GM23338 (cell line): ENCODE data around the gene EIF3A. TPM values are rescaled to one million over a fixed set of nuclear protein-coding genes. Genes with fewer than 3 reads are reported as not detected.

Experiments
- ATAC-seq: fragments of 200-7000 bp; cut with Tn5 transposase; 3 replicates; pipeline ENCODE4 v1.9.1; 2020
- DNase-seq: peaks from one replicate; pipeline ENCODE4 v3.0.0-alpha.2; 2015; ENCODE audit warnings: low spot score
- H2AFZ ChIP-seq: fragments of 200-600 bp; sonication (generic); 2 replicates; pipeline ENCODE4 v1.8.0; 2016; ENCODE audit warnings: antibody characterized with exemption, mild to moderate bottlenecking, moderate library complexity
- H3F3A ChIP-seq: fragments of 200-600 bp; sonication (generic); replicated peaks from 2 replicates; pipeline ENCODE4 v1.8.0; 2017; ENCODE audit warnings: antibody characterized with exemption, mixed run types, low read depth
- H3K27ac ChIP-seq: fragments of 200-600 bp; sonication (generic); 2 replicates; pipeline ENCODE4 v1.6.1; 2016; ENCODE audit warnings: low read depth
- H3K27me3 ChIP-seq: fragments of 200-600 bp; sonication (generic); 2 replicates; pipeline ENCODE4 v1.8.0; 2016; ENCODE audit warnings: mild to moderate bottlenecking, mixed run types, moderate library complexity; ENCODE audit not compliant: insufficient read depth
- H3K36me3 ChIP-seq: fragments of 200-600 bp; sonication (generic); 2 replicates; pipeline ENCODE4 v1.8.0; 2016; ENCODE audit warnings: mild to moderate bottlenecking; ENCODE audit not compliant: insufficient read depth
- H3K4me1 ChIP-seq: fragments of 200-600 bp; sonication (generic); 2 replicates; pipeline ENCODE4 v1.8.0; 2016; ENCODE audit warnings: mild to moderate bottlenecking, moderate library complexity; ENCODE audit not compliant: insufficient read depth
- H3K4me2 ChIP-seq: fragments of 200-600 bp; sonication (generic); 2 replicates; pipeline ENCODE4 v1.7.1; 2017; ENCODE audit warnings: mixed run types
- H3K4me3 ChIP-seq: fragments of 200-600 bp; sonication (generic); 2 replicates; pipeline ENCODE4 v1.6.1; 2016; ENCODE audit warnings: mixed run types
- H3K79me2 ChIP-seq: fragments of 200-600 bp; sonication (generic); replicated peaks from 2 replicates; pipeline ENCODE4 v1.8.0; 2017; ENCODE audit warnings: mild to moderate bottlenecking; ENCODE audit not compliant: insufficient read depth
- H3K9me2 ChIP-seq: fragments of 200-600 bp; sonication (generic); 2 replicates; pipeline ENCODE4 v1.8.0; 2017; ENCODE audit not compliant: insufficient read depth
- H4K20me1 ChIP-seq: fragments of 200-600 bp; sonication (generic); replicated peaks from 2 replicates; pipeline ENCODE4 v1.8.0; 2017; ENCODE audit warnings: mild to moderate bottlenecking; ENCODE audit not compliant: insufficient read depth
- H3K27ac Mint-ChIP-seq: 2 replicates; pipeline ENCODE4 v1.8.0; 2020; ENCODE audit warnings: inconsistent platforms, mild to moderate bottlenecking, moderate library complexity, mixed read lengths
- H3K27me3 Mint-ChIP-seq: 3 replicates; pipeline ENCODE4 v1.8.0; 2022; ENCODE audit warnings: low read depth, mild to moderate bottlenecking, moderate library complexity, mixed read lengths, inconsistent platforms; ENCODE audit not compliant: insufficient read depth, poor library complexity
- H3K36me3 Mint-ChIP-seq: 3 replicates; pipeline ENCODE4 v1.8.0; 2021; ENCODE audit warnings: low read depth, mild to moderate bottlenecking, inconsistent platforms, moderate library complexity, mixed read lengths
- H3K4me1 Mint-ChIP-seq: 3 replicates; pipeline ENCODE4 v1.8.0; 2020; ENCODE audit warnings: mild to moderate bottlenecking, inconsistent platforms, mixed read lengths
- H3K4me3 Mint-ChIP-seq: 3 replicates; pipeline ENCODE4 v1.8.0; 2021; ENCODE audit warnings: moderate library complexity, mild to moderate bottlenecking, inconsistent platforms, mixed read lengths
- H3K9me3 Mint-ChIP-seq: 3 replicates; pipeline ENCODE4 v1.8.0; 2020; ENCODE audit warnings: moderate library complexity, mild to moderate bottlenecking, inconsistent platforms, mixed read lengths
- CREB1 ChIP-seq: fragments of 250-450 bp; sonication (Bioruptor Pico); IDR thresholded peaks from 2 replicates; pipeline ENCODE4 v1.5.0; 2020; ENCODE audit warnings: low read depth, mild to moderate bottlenecking, moderate library complexity
- CTCF ChIP-seq, 2 experiments: fragments of 200-600 bp in 1 of 2; sonication (generic) in 1 of 2; conservative IDR thresholded peaks; 2 replicates each; pipeline versions ENCODE4 v1.5.1 to v1.6.1; 2016 to 2017; ENCODE audit warnings: antibody characterized with exemption in 2 of 2, low read depth in 2 of 2, mild to moderate bottlenecking in 2 of 2, moderate library complexity in 1 of 2
- ETS1 ChIP-seq: IDR thresholded peaks from 2 replicates; pipeline ENCODE4 v1.6.1; 2016; ENCODE audit warnings: antibody characterized with exemption
- EZH2 ChIP-seq: fragments of 200-600 bp; sonication (generic); IDR thresholded peaks from one replicate; pipeline ENCODE4 v1.8.0; 2017; ENCODE audit warnings: antibody characterized with exemption, mild to moderate bottlenecking, low read depth; ENCODE audit not compliant: unreplicated experiment
- EZH2phosphoT487 ChIP-seq: fragments of 200-600 bp; sonication (generic); IDR thresholded peaks from one replicate; pipeline ENCODE4 v1.8.1; 2018; ENCODE audit warnings: antibody characterized with exemption; ENCODE audit not compliant: unreplicated experiment
- JUNB ChIP-seq: IDR thresholded peaks from one replicate; pipeline ENCODE4 v1.6.1; 2016; ENCODE audit warnings: antibody characterized with exemption; ENCODE audit not compliant: unreplicated experiment
- NANOG ChIP-seq: IDR thresholded peaks from 2 replicates; pipeline ENCODE4 v1.6.1; 2016; ENCODE audit warnings: antibody characterized with exemption, borderline replicate concordance
- POLR2AphosphoS5 ChIP-seq: IDR thresholded peaks from 2 replicates; pipeline ENCODE4 v1.6.1; 2016; ENCODE audit warnings: antibody characterized with exemption, low read depth
- STAT1 ChIP-seq: IDR thresholded peaks from one replicate; pipeline ENCODE4 v1.6.1; 2016; ENCODE audit warnings: antibody characterized with exemption; ENCODE audit not compliant: unreplicated experiment
- ZNF114 ChIP-seq: fragments of 250-450 bp; sonication (Bioruptor Pico); IDR thresholded peaks from 2 replicates; pipeline ENCODE4 v1.5.0; 2020; ENCODE audit warnings: mild to moderate bottlenecking, moderate library complexity
- ZNF331 ChIP-seq: fragments of 250-450 bp; sonication (Bioruptor Pico); IDR thresholded peaks from 2 replicates; pipeline ENCODE4 v1.5.0; 2020; ENCODE audit warnings: low read depth, mild to moderate bottlenecking, moderate library complexity
- ZNF462 ChIP-seq: fragments of 250-450 bp; sonication (Bioruptor Pico); IDR thresholded peaks from 2 replicates; pipeline ENCODE4 v1.5.0; 2020; ENCODE audit warnings: mild to moderate bottlenecking, moderate library complexity
- long read RNA-seq: library from polyadenylated mRNA; unstranded; transcript quantifications from one replicate; pipeline ENCODE4 v2.0.0, GENCODE V29; 2020; ENCODE audit not compliant: unreplicated experiment
- polyA plus RNA-seq: library from polyadenylated mRNA; unstranded; fragments of >200 nt; fragmentation: Nextera tagmentation; extraction: Ambion mirVana; gene quantifications from 2 replicates; pipeline ENCODE4 v1.2.1, GENCODE V29; 2016
- total RNA-seq: library from RNA; depleted of rRNA; stranded (reverse); fragments of >200 nt; shearing (Covaris generic); gene quantifications from 2 replicates; pipeline ENCODE4 v1.2.3, GENCODE V29; 2014; rRNA removed
- TF ChIP-seq, protein P1 (sequence below): IDR thresholded peaks from one replicate; pipeline ENCODE4 v1.6.1; 2018; ENCODE audit warnings: antibody characterized with exemption; ENCODE audit not compliant: unreplicated experiment

EIF3A gene
- 170 and 171 TPM in 2 replicates for total RNA-seq
- 136 and 152 TPM in 2 replicates for polyA plus RNA-seq
- long read RNA-seq, partial matches to known transcripts: 67 of 73 reads
- long read RNA-seq, other reads (novel, unspliced or antisense): 6 of 73 reads

DNA sequence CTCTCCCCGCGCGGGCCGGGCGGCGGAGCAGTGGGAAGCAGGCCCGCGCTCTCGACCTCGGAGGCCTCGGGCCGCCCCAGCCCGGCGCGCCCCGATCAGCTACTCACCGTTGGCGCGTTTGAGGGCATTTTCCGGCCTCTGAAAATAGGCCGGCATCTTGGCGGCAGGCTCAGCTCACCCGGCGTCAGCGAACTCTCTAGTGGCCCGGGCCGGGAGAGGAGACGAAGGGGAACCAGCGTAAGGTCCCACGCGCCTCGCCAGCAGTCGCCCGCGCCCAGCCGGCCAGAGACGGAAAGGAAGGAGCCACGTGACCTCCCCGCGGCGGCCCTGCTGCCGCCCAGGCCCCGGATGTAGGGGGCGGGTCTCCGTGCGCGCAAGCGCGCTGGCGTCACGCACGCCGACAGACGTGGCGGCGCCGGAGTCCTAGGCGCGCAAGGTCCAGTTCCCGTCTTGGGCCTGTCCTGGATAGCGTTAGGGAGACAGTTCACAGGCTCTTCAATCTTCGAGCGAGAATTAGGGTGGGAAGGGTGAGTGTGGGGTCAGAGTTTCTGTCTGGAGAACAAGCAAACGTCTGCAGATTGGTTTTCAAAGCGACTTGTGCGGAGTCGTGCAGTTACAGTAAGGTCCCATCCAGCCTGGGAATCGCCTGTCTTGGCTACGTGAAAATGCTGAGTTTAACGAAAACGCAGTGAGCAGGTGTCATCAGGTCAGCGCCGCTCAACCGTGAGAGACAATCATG, at the start of gene EIF3A:
Gene EIF3A (minus strand): TSS at position 297 of the 739 bp plus-strand sequence. CDS start 141 bp downstream, at position 156.
- Histone ChIP-seq H3K27ac (peak within 1 kb of the TSS; percentile 90), H3K27me3 (no peaks in the 10 kb centered on the region), H3K4me1 (peaks cover 8% of the 10 kb centered on the region), H3K79me2 (peaks cover 50% of the 10 kb centered on the region), H3F3A (no peaks in the 10 kb centered on the region), H3K4me2 (peak within 1 kb of the TSS; percentile 76), H4K20me1 (peaks cover 39% of the 10 kb centered on the region), H3K4me3 (peak within 1 kb of the TSS; percentile 86), H3K9me2 (no peaks in the 10 kb centered on the region), H3K36me3 (no peaks in the 10 kb centered on the region), H2AFZ (peak within 1 kb of the TSS; percentile 30)
- H3K27me3 Mint-ChIP-seq: peaks cover 13% of the 10 kb centered on the region
- peaks cover 21% of the 10 kb centered on the region for H3K4me1 Mint-ChIP-seq
- peak within 1 kb of the TSS; percentile 98 for H3K4me3 Mint-ChIP-seq
- TF ChIP-seq STAT1: no peak
- no peak for TF ChIP-seq ZNF462 (CRISPR knock-in tag)
- TF ChIP-seq EZH2: no peak
- no peak for TF ChIP-seq NANOG
- TF ChIP-seq, protein P1, sequence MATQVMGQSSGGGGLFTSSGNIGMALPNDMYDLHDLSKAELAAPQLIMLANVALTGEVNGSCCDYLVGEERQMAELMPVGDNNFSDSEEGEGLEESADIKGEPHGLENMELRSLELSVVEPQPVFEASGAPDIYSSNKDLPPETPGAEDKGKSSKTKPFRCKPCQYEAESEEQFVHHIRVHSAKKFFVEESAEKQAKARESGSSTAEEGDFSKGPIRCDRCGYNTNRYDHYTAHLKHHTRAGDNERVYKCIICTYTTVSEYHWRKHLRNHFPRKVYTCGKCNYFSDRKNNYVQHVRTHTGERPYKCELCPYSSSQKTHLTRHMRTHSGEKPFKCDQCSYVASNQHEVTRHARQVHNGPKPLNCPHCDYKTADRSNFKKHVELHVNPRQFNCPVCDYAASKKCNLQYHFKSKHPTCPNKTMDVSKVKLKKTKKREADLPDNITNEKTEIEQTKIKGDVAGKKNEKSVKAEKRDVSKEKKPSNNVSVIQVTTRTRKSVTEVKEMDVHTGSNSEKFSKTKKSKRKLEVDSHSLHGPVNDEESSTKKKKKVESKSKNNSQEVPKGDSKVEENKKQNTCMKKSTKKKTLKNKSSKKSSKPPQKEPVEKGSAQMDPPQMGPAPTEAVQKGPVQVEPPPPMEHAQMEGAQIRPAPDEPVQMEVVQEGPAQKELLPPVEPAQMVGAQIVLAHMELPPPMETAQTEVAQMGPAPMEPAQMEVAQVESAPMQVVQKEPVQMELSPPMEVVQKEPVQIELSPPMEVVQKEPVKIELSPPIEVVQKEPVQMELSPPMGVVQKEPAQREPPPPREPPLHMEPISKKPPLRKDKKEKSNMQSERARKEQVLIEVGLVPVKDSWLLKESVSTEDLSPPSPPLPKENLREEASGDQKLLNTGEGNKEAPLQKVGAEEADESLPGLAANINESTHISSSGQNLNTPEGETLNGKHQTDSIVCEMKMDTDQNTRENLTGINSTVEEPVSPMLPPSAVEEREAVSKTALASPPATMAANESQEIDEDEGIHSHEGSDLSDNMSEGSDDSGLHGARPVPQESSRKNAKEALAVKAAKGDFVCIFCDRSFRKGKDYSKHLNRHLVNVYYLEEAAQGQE: no peak
- no peak for TF ChIP-seq JUNB
- peak; percentile 98 for TF ChIP-seq POLR2AphosphoS5
- TF ChIP-seq ZNF114 (CRISPR knock-in tag): no peak
- no peak for TF ChIP-seq EZH2phosphoT487
- no peak for TF ChIP-seq ZNF331 (CRISPR knock-in tag)
- TF ChIP-seq CTCF (conservative IDR thresholded peaks at IDR 0.05; ENCODE audit: low read depth in 2 of 2): no peak
- peak; percentile 85 for TF ChIP-seq CREB1
- TF ChIP-seq ETS1: peak; percentile 54; the same call in 1 of the 2 replicates
- DNase-seq (peak; percentile 93), ATAC-seq (peak; percentile 87)
- peaks cover 33% of the 10 kb centered on the region for H3K36me3 Mint-ChIP-seq
- H3K9me3 Mint-ChIP-seq: no peaks in the 10 kb centered on the region
- H3K27ac Mint-ChIP-seq: peak within 1 kb of the TSS; percentile 98
